Right ventricle myocardium superior (tissue), 1 donor: ENCODE measurements around the gene MIF4GD. TPM values are rescaled to one million over a fixed set of nuclear protein-coding genes. Genes with fewer than 3 reads are reported as not detected.
"Not testable (repeated sequence)": the region's sequence is repeated elsewhere in the genome, so short reads cannot be mapped to it uniquely, and the experiment has no call there.

ENCODE experiments used
- ATAC-seq: fragments of 200-7000 bp; cut with Tn5 transposase; one replicate; pipeline ENCODE4 v1.9.1; 2020; ENCODE audit warnings: mild to moderate bottlenecking; ENCODE audit not compliant: poor library complexity
- DNase-seq: peaks from one replicate; pipeline ENCODE4 v3.0.0-alpha.2; 2020
- intact Hi-C: fragments of 100-400 bp; cut with DNase I; formaldehyde crosslinking; loops from one replicate; pipeline ENCODE4 v1.11.2; 2022
- long read RNA-seq: library from polyadenylated mRNA; unstranded; transcript quantifications from one replicate; pipeline ENCODE4 v2.0.0, GENCODE V29; 2021
- total RNA-seq: library from RNA; stranded (reverse); fragmentation: NEBNext Ultra II Directional; extraction: Animal tissue kit (Norgen Biotek cat#: 25700); gene quantifications from one replicate; pipeline ENCODE4 v1.2.1, GENCODE V29; 2021
- donor health status: DM: no; HTN: yes; CAD: no; lungs with severe emphysema.

MIF4GD gene
- total RNA-seq, result 13.7 TPM
- long read RNA-seq, transcript MIF4GD-214 (5 exons, 1,230 nt), result minor isoform, 5 of 26 reads
- long read RNA-seq, transcript MIF4GD-202 (6 exons, 1,306 nt), result major isoform, 10 of 26 reads
- long read RNA-seq, partial matches to known transcripts, result 1 of 26 reads
- long read RNA-seq, other reads (novel, unspliced or antisense), result 5 of 26 reads

GRCh38 chr17:75270966-75271232 lies at the start of gene MIF4GD:
TSS of gene MIF4GD (minus strand) at chr17:75271231. CDS start at chr17:75270195, 1,036 bp downstream.
- intact Hi-C loops, result no loop called here
- ATAC-seq, result no peak
- DNase-seq, result no peak

GRCh38 chr17:75319904-75320691 lies 49.1 kb upstream of the MIF4GD start:
- no peak for ATAC-seq
- intact Hi-C loops, result loop anchor here (10.0 kb wide), 1 partner anchor 205 kb away; the partner anchor contains the start of gene LLGL2
- no peak for DNase-seq

GRCh38 chr17:75318615-75319222 lies 47.7 kb upstream of the MIF4GD start:
- intact Hi-C loops, result no loop called here
- DNase-seq, result no peak
- no peak for ATAC-seq

GRCh38 chr17:75318211-75318610 lies 47.2 kb upstream of the MIF4GD start:
- ATAC-seq, result peak; percentile 28
- intact Hi-C loops, result no loop called here
- no peak for DNase-seq

GRCh38 chr17:75317671-75318070 lies 46.6 kb upstream of the MIF4GD start:
- no peak for DNase-seq
- intact Hi-C loops, result no loop called here

GRCh38 chr17:75316253-75316652 lies 45.2 kb upstream of the MIF4GD start:
- ATAC-seq (no peak), DNase-seq (no peak)
- intact Hi-C loops, result no loop called here

More at GRCh38 chr17:75317671-75318070, 46.6 kb upstream of the MIF4GD start:
- no peak for ATAC-seq

- intact Hi-C loops, result no loop called here
- ATAC-seq, result no peak
- no peak for DNase-seq
These were observed 44.7 kb upstream of the MIF4GD start for GRCh38 chr17:75315541-75316243.

GRCh38 chr17:75313941-75314551 lies 43.0 kb upstream of the MIF4GD start:
- DNase-seq (peak; percentile 58), ATAC-seq (peak; percentile 54)
- intact Hi-C loops, result no loop called here

GRCh38 chr17:75308732-75309629 lies 38.0 kb upstream of the MIF4GD start:
- intact Hi-C loops, result no loop called here
- ATAC-seq (peak; percentile 56), DNase-seq (no peak)

- no peak for DNase-seq
- intact Hi-C loops, result no loop called here
- no peak for ATAC-seq
These were observed 37.1 kb upstream of the MIF4GD start for GRCh38 chr17:75307957-75308731.

- intact Hi-C loops, result no loop called here
- no peak for DNase-seq
- ATAC-seq, result no peak
These were observed 30.6 kb upstream of the MIF4GD start for GRCh38 chr17:75301502-75302206.

- ATAC-seq, result no peak
- intact Hi-C loops, result no loop called here
- no peak for DNase-seq
These were observed 30.0 kb upstream of the MIF4GD start for GRCh38 chr17:75301049-75301448.

- intact Hi-C loops, result no loop called here
- ATAC-seq, result no peak
- no peak for DNase-seq
These were observed 29.2 kb upstream of the MIF4GD start for GRCh38 chr17:75300280-75300679.

- intact Hi-C loops, result no loop called here
- DNase-seq (no peak), ATAC-seq (peak; percentile 68)
These were observed 24.4 kb upstream of the MIF4GD start for GRCh38 chr17:75295201-75296158.

GRCh38 chr17:75292810-75293448 lies 21.9 kb upstream of the MIF4GD start:
- ATAC-seq, intact Hi-C loops: not testable (repeated sequence)
- DNase-seq, result peak; percentile 73
